AG04450 (cell line): ENCODE results near the gene RHBDF2. TPM values are rescaled to one million over a fixed set of nuclear protein-coding genes. Genes with fewer than 3 reads are reported as not detected.

Experiments
- CTCF ChIA-PET: fragments of 300-600, 350-600 bp; formaldehyde crosslinking; extraction: SDS; loops from one replicate; lab custom pipeline; 2022; ENCODE audit warnings: antibody characterized with exemption, inconsistent platforms; lab: Charles Lee
- POLR2A ChIA-PET: fragments of 350-600 bp; formaldehyde crosslinking; extraction: SDS; loops from one replicate; lab custom pipeline; 2021; ENCODE audit warnings: antibody characterized with exemption, inconsistent platforms; lab: Yijun Ruan, JAX
- DNase-seq: peaks from one replicate; pipeline ENCODE4 v3.0.0-alpha.2; 2011; ENCODE audit warnings: low read depth, low spot score
- H3K27ac ChIP-seq: one replicate; pipeline ENCODE4 v1.5.1; 2012; ENCODE audit warnings: low read depth, low read length, control low read depth
- H3K27me3 ChIP-seq: one replicate; pipeline ENCODE4 v1.6.0; 2012; ENCODE audit warnings: low read length; ENCODE audit not compliant: control insufficient read depth, insufficient read depth
- H3K4me3 ChIP-seq: 2 replicates; pipeline ENCODE4 v1.5.1; 2011; ENCODE audit warnings: mild to moderate bottlenecking, low read depth, low read length, control low read depth
- H3K9me3 ChIP-seq: 2 replicates; pipeline ENCODE4 v1.5.1; 2012; ENCODE audit warnings: low read length; ENCODE audit not compliant: control insufficient read depth, insufficient read depth
- CTCF ChIP-seq: IDR thresholded peaks from 2 replicates; pipeline ENCODE4 v1.5.1; 2011; ENCODE audit warnings: low read depth, low read length, control low read depth, inconsistent platforms
- polyA minus RNA-seq: library from RNA; depleted of rRNA, polyadenylated mRNA; stranded (reverse); fragments of >200 nt; gene quantifications from 2 replicates; pipeline ENCODE4 v1.2.3, GENCODE V29; 2011; rRNA and poly(A)+ RNA removed
- polyA plus RNA-seq: library from polyadenylated mRNA; depleted of rRNA; stranded (reverse); fragments of >200 nt; gene quantifications from 2 replicates; pipeline ENCODE4 v1.2.3, GENCODE V29; 2011; rRNA removed

RHBDF2 gene
- polyA plus RNA-seq (5.4 and 8.7 TPM in 2 replicates), polyA minus RNA-seq (6.8 and 7.7 TPM in 2 replicates)

GRCh38 chr17:76501018-76501826, at the start of gene RHBDF2:
RHBDF2 (minus strand) TSS chr17:76501423; CDS start chr17:76481524, 19,899 bp downstream.
- Histone ChIP-seq H3K27me3 (no peaks in the 10 kb centered on the region), H3K4me3 (peak within 1 kb of the TSS; percentile 66), H3K27ac (peak within 1 kb of the TSS; percentile 47), H3K9me3 (no peaks in the 10 kb centered on the region; the same call in 1 of the 2 replicates)
- TF ChIP-seq CTCF: no peak
- ChIA-PET CTCF (interaction anchor here (0.6 to 3.2 kb wide), 4 partner anchors 10 to 239 kb away, joined by 5 to 20 read pairs (median 10); partner anchors contain the start of gene AANAT), POLR2A (interaction anchor here (0.9 kb wide), 1 partner anchor 10 kb away, joined by 7 read pairs; no protein-coding TSS in a partner anchor)
- DNase-seq: no peak

- POLR2A ChIA-PET: interaction anchor here (0.7 kb wide), 1 partner anchor 180 kb away, joined by 3 read pairs; no protein-coding TSS in a partner anchor
- no peak for DNase-seq
- no peak for TF ChIP-seq CTCF
- H3K27me3 ChIP-seq: peaks cover 2% of the 10 kb centered on the region
- H3K27ac ChIP-seq: no peak overlapping the region
- CTCF ChIA-PET: interaction anchor here (1.3 to 1.6 kb wide), 2 partner anchors 10 to 27 kb away, joined by 5 to 8 read pairs; partner anchors contain the start of gene PRCD
- H3K9me3 ChIP-seq: no peaks in the 10 kb centered on the region
- no peak overlapping the region for H3K4me3 ChIP-seq
Measured at GRCh38 chr17:76549539-76549938, 48.3 kb upstream of the RHBDF2 start.

GRCh38 chr17:76549215-76549518, 47.9 kb upstream of the RHBDF2 start:
- H3K27ac ChIP-seq: no peak overlapping the region
- H3K9me3 ChIP-seq: no peaks in the 10 kb centered on the region
- no peak for DNase-seq
- no peak overlapping the region for H3K4me3 ChIP-seq
- peaks cover 2% of the 10 kb centered on the region for H3K27me3 ChIP-seq
- POLR2A ChIA-PET: no interaction called here
- CTCF ChIA-PET: interaction anchor here (1.3 to 1.6 kb wide), 2 partner anchors 9 to 27 kb away, joined by 5 to 8 read pairs; partner anchors contain the start of gene PRCD
- no peak for TF ChIP-seq CTCF

- peaks cover 2% of the 10 kb centered on the region for H3K27me3 ChIP-seq
- no peaks in the 10 kb centered on the region for H3K9me3 ChIP-seq
- no peak overlapping the region for H3K4me3 ChIP-seq
- ChIA-PET POLR2A (no interaction called here), CTCF (interaction anchor here (1.3 to 1.6 kb wide), 2 partner anchors 9 to 26 kb away, joined by 5 to 8 read pairs; partner anchors contain the start of gene PRCD)
- no peak for TF ChIP-seq CTCF
- DNase-seq: no peak
- H3K27ac ChIP-seq: no peak overlapping the region
Measured at GRCh38 chr17:76548378-76549214, 47.4 kb upstream of the RHBDF2 start.
